SK-N-SH treated with all-trans-retinoic acid at 6 μM for 48 hours (cell line): Measurements from ENCODE around the gene RAE1.

ENCODE experiments used
- ATAC-seq: fragments of 200-7000 bp; cut with Tn5 transposase; 3 replicates; pipeline ENCODE4 v1.9.1; 2020; ENCODE audit warnings: mild to moderate bottlenecking, moderate library complexity
- ARNTL ChIP-seq: fragments of 450-650 bp; formaldehyde crosslinking; IDR thresholded peaks from 2 replicates; pipeline ENCODE4 v1.5.0; 2020; ENCODE audit warnings: low read depth, mild to moderate bottlenecking, moderate library complexity, borderline replicate concordance
- BACH2 ChIP-seq: fragments of 250-450 bp; sonication (Bioruptor Pico); IDR thresholded peaks from 2 replicates; pipeline ENCODE4 v1.9.0; 2021; ENCODE audit warnings: mild to moderate bottlenecking, borderline replicate concordance
- CSDC2 ChIP-seq: fragments of 250-450 bp; sonication (Bioruptor Pico); IDR thresholded peaks from 2 replicates; pipeline ENCODE4 v1.5.0; 2020; ENCODE audit warnings: mild to moderate bottlenecking, moderate library complexity
- ESRRG ChIP-seq: fragments of 250-450 bp; sonication (Bioruptor Pico); IDR thresholded peaks from 2 replicates; pipeline ENCODE4 v1.6.1; 2021; ENCODE audit warnings: mild to moderate bottlenecking
- GLIS3 ChIP-seq: fragments of 250-450 bp; sonication (Bioruptor Pico); IDR thresholded peaks from 2 replicates; pipeline ENCODE4 v1.5.0; 2020; ENCODE audit warnings: mild to moderate bottlenecking, moderate library complexity
- ISL1 ChIP-seq: fragments of 250-450 bp; sonication (Bioruptor Pico); IDR thresholded peaks from 2 replicates; pipeline ENCODE4 v2.1.2; 2022; ENCODE audit warnings: mild to moderate bottlenecking, moderate library complexity
- OSR1 ChIP-seq: fragments of 250-450 bp; sonication (Bioruptor Pico); IDR thresholded peaks from 2 replicates; pipeline ENCODE4 v1.8.0; 2022; ENCODE audit warnings: moderate library complexity, mild to moderate bottlenecking, inconsistent platforms
- PATZ1 ChIP-seq: fragments of 250-450 bp; sonication (Bioruptor Pico); IDR thresholded peaks from 2 replicates; pipeline ENCODE4 v1.8.0; 2020; ENCODE audit warnings: mild to moderate bottlenecking, moderate library complexity, borderline replicate concordance
- POU6F1 ChIP-seq: fragments of 250-450 bp; sonication (Bioruptor Pico); IDR thresholded peaks from 2 replicates; pipeline ENCODE4 v1.8.0; 2021; ENCODE audit warnings: low read depth, mild to moderate bottlenecking, moderate library complexity, borderline replicate concordance
- PPARA ChIP-seq: fragments of 250-450 bp; sonication (Bioruptor Pico); IDR thresholded peaks from 2 replicates; pipeline ENCODE4 v1.5.0; 2020; ENCODE audit warnings: mild to moderate bottlenecking, borderline replicate concordance
- RARB ChIP-seq: fragments of 250-450 bp; sonication (Bioruptor Pico); IDR thresholded peaks from 2 replicates; pipeline ENCODE4 v1.8.0; 2021; ENCODE audit warnings: mild to moderate bottlenecking, moderate library complexity
- SNAI2 ChIP-seq: fragments of 250-450 bp; sonication (Bioruptor Pico); IDR thresholded peaks from 2 replicates; pipeline ENCODE4 v1.5.0; 2020; ENCODE audit warnings: mild to moderate bottlenecking, moderate library complexity
- TCF4 ChIP-seq: fragments of 250-450 bp; sonication (Bioruptor Pico); IDR thresholded peaks from 2 replicates; pipeline ENCODE4 v1.8.0; 2021; ENCODE audit warnings: mild to moderate bottlenecking, moderate library complexity, borderline replicate concordance
- TOX ChIP-seq: fragments of 250-450 bp; sonication (Bioruptor Pico); IDR thresholded peaks from 2 replicates; pipeline ENCODE4 v1.8.0; 2021; ENCODE audit warnings: mild to moderate bottlenecking, moderate library complexity, borderline replicate concordance
- ZC3H10 ChIP-seq: fragments of 250-450 bp; sonication (Bioruptor Pico); IDR thresholded peaks from 2 replicates; pipeline ENCODE4 v1.5.1; 2021; ENCODE audit warnings: mild to moderate bottlenecking, moderate library complexity
- ZFP3 ChIP-seq: fragments of 250-450 bp; sonication (Bioruptor Pico); IDR thresholded peaks from 2 replicates; pipeline ENCODE4 v1.5.0; 2020; ENCODE audit warnings: mild to moderate bottlenecking, moderate library complexity
- ZFP30 ChIP-seq: fragments of 450-650 bp; formaldehyde crosslinking; IDR thresholded peaks from 2 replicates; pipeline ENCODE4 v1.5.0; 2022; ENCODE audit warnings: mild to moderate bottlenecking, moderate library complexity
- ZNF70 ChIP-seq: fragments of 450-650 bp; formaldehyde crosslinking; IDR thresholded peaks from 2 replicates; pipeline ENCODE4 v1.5.0; 2020; ENCODE audit warnings: mild to moderate bottlenecking, moderate library complexity
- ZNF8 ChIP-seq: fragments of 450-650 bp; formaldehyde crosslinking; IDR thresholded peaks from 2 replicates; pipeline ENCODE4 v1.5.0; 2020; ENCODE audit warnings: mild to moderate bottlenecking, moderate library complexity
- TF ChIP-seq, protein P1 (sequence below): fragments of 250-450 bp; sonication (Bioruptor Pico); IDR thresholded peaks from 2 replicates; pipeline ENCODE4 v1.5.1; 2020; ENCODE audit warnings: low read depth, mild to moderate bottlenecking, moderate library complexity
- TF ChIP-seq, protein P2 (sequence below): fragments of 250-450 bp; sonication (Bioruptor Pico); IDR thresholded peaks from 2 replicates; pipeline ENCODE4 v1.5.1; 2021; ENCODE audit warnings: mild to moderate bottlenecking, moderate library complexity

RAE1 gene

GRCh38 chr20:57393321-57394120 lies 42.5 kb downstream of the RAE1 start:
- no peak for TF ChIP-seq SNAI2
- TF ChIP-seq ZFP3 (CRISPR knock-in tag) = no peak
- TF ChIP-seq PATZ1 (CRISPR knock-in tag) = no peak
- no peak for TF ChIP-seq ESRRG
- TF ChIP-seq TOX (CRISPR knock-in tag) = no peak
- no peak for TF ChIP-seq POU6F1 (CRISPR knock-in tag)
- no peak for TF ChIP-seq BACH2
- TF ChIP-seq, protein P1, sequence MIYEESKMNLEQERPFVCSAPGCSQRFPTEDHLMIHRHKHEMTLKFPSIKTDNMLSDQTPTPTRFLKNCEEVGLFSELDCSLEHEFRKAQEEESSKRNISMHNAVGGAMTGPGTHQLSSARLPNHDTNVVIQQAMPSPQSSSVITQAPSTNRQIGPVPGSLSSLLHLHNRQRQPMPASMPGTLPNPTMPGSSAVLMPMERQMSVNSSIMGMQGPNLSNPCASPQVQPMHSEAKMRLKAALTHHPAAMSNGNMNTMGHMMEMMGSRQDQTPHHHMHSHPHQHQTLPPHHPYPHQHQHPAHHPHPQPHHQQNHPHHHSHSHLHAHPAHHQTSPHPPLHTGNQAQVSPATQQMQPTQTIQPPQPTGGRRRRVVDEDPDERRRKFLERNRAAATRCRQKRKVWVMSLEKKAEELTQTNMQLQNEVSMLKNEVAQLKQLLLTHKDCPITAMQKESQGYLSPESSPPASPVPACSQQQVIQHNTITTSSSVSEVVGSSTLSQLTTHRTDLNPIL (CRISPR knock-in tag) = no peak
- no peak for TF ChIP-seq RARB
- no peak for TF ChIP-seq TCF4 (CRISPR knock-in tag)
- TF ChIP-seq ZNF8 (CRISPR knock-in tag) = no peak
- no peak for TF ChIP-seq ARNTL (CRISPR knock-in tag)
- TF ChIP-seq GLIS3 (CRISPR knock-in tag) = no peak
- no peak for TF ChIP-seq ZC3H10 (CRISPR knock-in tag)
- TF ChIP-seq ISL1 = no peak
- TF ChIP-seq CSDC2 (CRISPR knock-in tag) = no peak
- TF ChIP-seq, protein P2, sequence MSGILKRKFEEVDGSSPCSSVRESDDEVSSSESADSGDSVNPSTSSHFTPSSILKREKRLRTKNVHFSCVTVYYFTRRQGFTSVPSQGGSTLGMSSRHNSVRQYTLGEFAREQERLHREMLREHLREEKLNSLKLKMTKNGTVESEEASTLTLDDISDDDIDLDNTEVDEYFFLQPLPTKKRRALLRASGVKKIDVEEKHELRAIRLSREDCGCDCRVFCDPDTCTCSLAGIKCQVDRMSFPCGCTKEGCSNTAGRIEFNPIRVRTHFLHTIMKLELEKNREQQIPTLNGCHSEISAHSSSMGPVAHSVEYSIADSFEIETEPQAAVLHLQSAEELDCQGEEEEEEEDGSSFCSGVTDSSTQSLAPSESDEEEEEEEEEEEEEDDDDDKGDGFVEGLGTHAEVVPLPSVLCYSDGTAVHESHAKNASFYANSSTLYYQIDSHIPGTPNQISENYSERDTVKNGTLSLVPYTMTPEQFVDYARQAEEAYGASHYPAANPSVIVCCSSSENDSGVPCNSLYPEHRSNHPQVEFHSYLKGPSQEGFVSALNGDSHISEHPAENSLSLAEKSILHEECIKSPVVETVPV = no peak
- TF ChIP-seq ZNF70 (CRISPR knock-in tag) = no peak
- no peak for TF ChIP-seq OSR1 (CRISPR knock-in tag)
- no peak for TF ChIP-seq PPARA
- TF ChIP-seq, all 23 proteins: peak for 0
- no peak for ATAC-seq

- no peak for TF ChIP-seq CSDC2 (CRISPR knock-in tag)
- TF ChIP-seq PPARA = no peak
- no peak for TF ChIP-seq ZFP30 (CRISPR knock-in tag)
- TF ChIP-seq TOX (CRISPR knock-in tag) = no peak
- TF ChIP-seq ZNF70 (CRISPR knock-in tag) = no peak
- TF ChIP-seq ISL1 = no peak
- no peak for TF ChIP-seq TCF4 (CRISPR knock-in tag)
- TF ChIP-seq ARNTL (CRISPR knock-in tag) = no peak
- TF ChIP-seq PATZ1 (CRISPR knock-in tag) = no peak
- ATAC-seq = no peak
These were observed 43.3 kb downstream of the RAE1 start for GRCh38 chr20:57394121-57395082.
